Caki2 (cell line): ENCODE data around the gene PRDM16. TPM values are rescaled to one million over a fixed set of nuclear protein-coding genes. Genes with fewer than 3 reads are reported as not detected.

Experiments
- DNase-seq: peaks from one replicate; pipeline ENCODE4 v3.0.0-alpha.2; 2015; ENCODE audit warnings: low read depth
- in situ Hi-C: cut with HindIII; loops from 2 replicates; pipeline ENCODE4 v1.10.0; 2016; ENCODE audit warnings: low sequenced_read_pairs, low pct_unique_long_range_greater_than_20kb, mixed read lengths
- total RNA-seq: library from RNA; depleted of rRNA; stranded (reverse); fragments of >200 nt; shearing (Covaris generic); gene quantifications from 2 replicates; pipeline ENCODE4 v1.2.3, GENCODE V29; 2014; ENCODE audit warnings: low replicate concordance

Gene PRDM16
- total RNA-seq, 1 experiment from 2014 or later, result not detected

GRCh38 chr1:3429320-3429719 is 360.3 kb downstream of the PRDM16 start:
- no peak for DNase-seq
- in situ Hi-C loops, result no loop called here

- DNase-seq, result no peak
- in situ Hi-C loops, result no loop called here
Observed at GRCh38 chr1:3429766-3430165, 360.8 kb downstream of the PRDM16 start.

- in situ Hi-C loops, result no loop called here
- DNase-seq, result no peak
Observed at GRCh38 chr1:3430406-3430805, 361.4 kb downstream of the PRDM16 start.

- no peak for DNase-seq
- in situ Hi-C loops, result no loop called here
Observed at GRCh38 chr1:3430820-3431219, 361.8 kb downstream of the PRDM16 start.

GRCh38 chr1:3431266-3431665 is 362.3 kb downstream of the PRDM16 start:
- in situ Hi-C loops, result no loop called here
- no peak for DNase-seq

- in situ Hi-C loops, result no loop called here
- DNase-seq, result no peak
Observed at GRCh38 chr1:3431686-3432085, 362.7 kb downstream of the PRDM16 start.

GRCh38 chr1:3432306-3432705 is 363.3 kb downstream of the PRDM16 start:
- in situ Hi-C loops, result no loop called here
- no peak for DNase-seq

- in situ Hi-C loops, result no loop called here
- no peak for DNase-seq
Observed at GRCh38 chr1:3433076-3433475, 364.1 kb downstream of the PRDM16 start.

- in situ Hi-C loops, result no loop called here
- no peak for DNase-seq
Observed at GRCh38 chr1:3433596-3434320, 364.8 kb downstream of the PRDM16 start.

- in situ Hi-C loops, result no loop called here
- DNase-seq, result no peak
Observed at GRCh38 chr1:3434406-3435110, 365.6 kb downstream of the PRDM16 start.

- no peak for DNase-seq
- in situ Hi-C loops, result no loop called here
Observed at GRCh38 chr1:3435666-3436065, 366.7 kb downstream of the PRDM16 start.

GRCh38 chr1:3436451-3436850 is 367.4 kb downstream of the PRDM16 start:
- no peak for DNase-seq
- in situ Hi-C loops, result no loop called here

GRCh38 chr1:3436901-3437300 is 367.9 kb downstream of the PRDM16 start:
- in situ Hi-C loops, result no loop called here
- DNase-seq, result no peak

- no peak for DNase-seq
- in situ Hi-C loops, result no loop called here
Observed at GRCh38 chr1:3438661-3439180, 369.7 kb downstream of the PRDM16 start.

- no peak for DNase-seq
- in situ Hi-C loops, result no loop called here
Observed at GRCh38 chr1:3439346-3440299, 370.6 kb downstream of the PRDM16 start.

GRCh38 chr1:3440300-3440681 is 371.3 kb downstream of the PRDM16 start:
- in situ Hi-C loops, result no loop called here

GRCh38 chr1:3440711-3441409 is 371.9 kb downstream of the PRDM16 start:
- DNase-seq, result no peak
- in situ Hi-C loops, result no loop called here

More at GRCh38 chr1:3440300-3440681, 371.3 kb downstream of the PRDM16 start:
- DNase-seq, result no peak

- no peak for DNase-seq
- in situ Hi-C loops, result no loop called here
Observed at GRCh38 chr1:3441410-3441847, 372.4 kb downstream of the PRDM16 start.
